ENCODE measurements around the gene AKNAD1. TPM values are rescaled to one million over a fixed set of nuclear protein-coding genes. Genes with fewer than 3 reads are reported as not detected.

The AKNAD1 gene
- total and polyA plus RNA-seq, 2 of the 8 experiments (the other 6 are each of a cell fraction or from before 2014, with no cell fraction given), result not detected

DNA sequence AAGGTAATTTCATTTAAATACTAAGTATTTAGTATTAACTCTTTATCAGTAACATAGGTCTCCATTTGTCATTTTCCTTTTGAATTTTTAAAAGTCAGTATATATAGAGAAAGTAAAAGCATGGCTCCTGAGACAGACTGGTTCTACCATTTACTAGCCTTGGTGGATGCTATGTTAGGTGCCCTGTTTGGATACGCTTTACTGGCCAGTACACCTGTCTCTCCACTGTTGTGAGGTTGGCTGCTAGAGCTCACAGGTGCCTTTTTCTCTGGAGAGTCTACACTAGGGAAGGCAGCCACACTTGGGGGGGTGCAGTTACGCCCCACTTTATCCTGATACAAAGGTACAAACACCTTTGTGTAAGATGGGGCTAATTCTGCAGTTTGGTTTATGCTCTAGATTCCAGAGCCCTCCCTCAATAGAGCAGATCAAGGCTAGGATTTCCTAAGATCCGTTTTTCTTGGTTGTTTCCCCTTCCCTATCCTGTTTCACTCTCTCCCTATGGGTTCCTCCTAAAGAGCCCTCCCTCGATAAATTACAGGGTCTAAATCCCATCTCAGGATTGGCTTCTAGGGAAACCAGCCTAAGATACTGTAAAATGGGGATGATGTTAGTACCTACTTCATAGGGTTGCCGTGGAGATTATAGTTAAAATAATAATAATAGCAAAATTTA, 14.3 kb upstream of the AKNAD1 start:
- FAIRE-seq, result no peak

More for the DNA sequence above, 14.3 kb upstream of the AKNAD1 start:
- H3K4ac ChIP-seq (replicated peaks; ENCODE audit: insufficient read length, low read depth, low read length), result no peak overlapping the region
- no peak overlapping the region for H3K4me2 ChIP-seq (ENCODE audit: insufficient read depth in 1 of 2, low read depth in 2 of 2, low read length in 2 of 2)
- H2AK5ac ChIP-seq (ENCODE audit: low read depth, low read length), result no peak overlapping the region
- H3K18ac ChIP-seq (ENCODE audit: extremely low read depth, low read length), result peak overlapping the region; percentile 29; the same call in 1 of the 2 replicates
- no peak overlapping the region for H4K8ac ChIP-seq (ENCODE audit: extremely low read depth, insufficient read depth, low read length)
- no peaks in the 10 kb centered on the region for H3K27me3 ChIP-seq (replicated peaks in 1 of 4; ENCODE audit: control insufficient read depth in 3 of 4, extremely low read depth in 1 of 4, insufficient read depth in 3 of 4, low read length in 3 of 4)
- no peak overlapping the region for H3K4me3 ChIP-seq (ENCODE audit: extremely low read depth in 1 of 4, insufficient read depth in 2 of 4, low read depth in 3 of 4, low read length in 4 of 4)
- DNase-seq (ENCODE audit: low read depth in 1 of 2, low spot score in 2 of 2), result peak in 1 of 2 experiments; percentile 46
- H3K27ac ChIP-seq (ENCODE audit: low read depth, low read length), result no peak overlapping the region
- no peak overlapping the region for H2BK5ac ChIP-seq (ENCODE audit: low read depth, low read length)
- no peaks in the 10 kb centered on the region for H4K20me1 ChIP-seq (replicated peaks in 1 of 2; ENCODE audit: control insufficient read depth in 1 of 2, insufficient read depth in 2 of 2, low read length in 2 of 2)
- H2BK120ac ChIP-seq (replicated peaks; ENCODE audit: low read depth, low read length), result no peak overlapping the region
- no peaks in the 10 kb centered on the region for H3K79me1 ChIP-seq (ENCODE audit: low read depth, low read length)
- no peak overlapping the region for H3K56ac ChIP-seq (replicated peaks; ENCODE audit: insufficient read length, low read depth, low read length)
- H2AFZ ChIP-seq (ENCODE audit: low read length), result peak overlapping the region; percentile 77; the same call in 1 of the 2 replicates
- no peak overlapping the region for H2BK15ac ChIP-seq (ENCODE audit: low read length)
- H2BK12ac ChIP-seq (ENCODE audit: low read depth, low read length), result no peak overlapping the region
- no peak overlapping the region for H3K14ac ChIP-seq (ENCODE audit: insufficient read length)
- H4K5ac ChIP-seq (ENCODE audit: insufficient read length, low read depth, low read length), result no peak overlapping the region
- H3K79me2 ChIP-seq (ENCODE audit: control insufficient read depth in 1 of 2, insufficient read depth in 2 of 2, low read length in 2 of 2), result no peaks in the 10 kb centered on the region
- ChIA-PET POLR2A (ENCODE audit: partially characterized antibody) (no interaction called here), CTCF (ENCODE audit: partially characterized antibody) (interaction anchor here (0.8 to 1.1 kb wide), 4 partner anchors 10 to 43 kb away, joined by 3 to 5 read pairs (median 3); no protein-coding TSS in a partner anchor)
- no peak for TF ChIP-seq CREB1 (IDR thresholded peaks at IDR 0.05)
- TF ChIP-seq KDM4A (IDR thresholded peaks at IDR 0.05; ENCODE audit: low read depth, low read length, severe bottlenecking), result no peak
- TF ChIP-seq, protein P1, sequence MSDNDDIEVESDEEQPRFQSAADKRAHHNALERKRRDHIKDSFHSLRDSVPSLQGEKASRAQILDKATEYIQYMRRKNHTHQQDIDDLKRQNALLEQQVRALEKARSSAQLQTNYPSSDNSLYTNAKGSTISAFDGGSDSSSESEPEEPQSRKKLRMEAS (IDR thresholded peaks at IDR 0.05), result no peak
- no peak for TF ChIP-seq JUN (IDR thresholded peaks at IDR 0.05; ENCODE audit: low read depth, low read length)
- no peak for TF ChIP-seq TAF7 (optimal IDR thresholded peaks at IDR 0.05; ENCODE audit: borderline replicate concordance, low read depth, low read length)
- no peak for TF ChIP-seq CBX8 (IDR thresholded peaks at IDR 0.05; ENCODE audit: borderline replicate concordance, low read depth, low read length)
- H3K9me3 ChIP-seq (ENCODE audit: insufficient read depth in 2 of 2, low read depth in 1 of 2, low read length in 1 of 2), result no peaks in the 10 kb centered on the region
- H2BK20ac ChIP-seq (ENCODE audit: low read length), result no peak overlapping the region
- peaks cover 0 to 4% (median 0%) of the 10 kb centered on the region in 4 experiments; a peak in 2 of 7 replicates for H3K4me1 ChIP-seq (replicated peaks in 1 of 4; ENCODE audit: control insufficient read depth in 3 of 4, insufficient read depth in 4 of 4, low read length in 3 of 4)
- no peaks in the 10 kb centered on the region for H3K36me3 ChIP-seq (ENCODE audit: control insufficient read depth in 2 of 4, insufficient read depth in 4 of 4, low read length in 3 of 4)
- no peak overlapping the region for H4K91ac ChIP-seq (replicated peaks; ENCODE audit: insufficient read length, low read length)
- H3K9ac ChIP-seq (replicated peaks in 1 of 4; ENCODE audit: extremely low read depth in 1 of 4, low read depth in 3 of 4, low read length in 3 of 4), result no peak overlapping the region
- no peak overlapping the region for H3K23ac ChIP-seq (ENCODE audit: insufficient read length)
- WGBS, 2 experiments (ENCODE audit: extremely low coverage in 1 of 2, insufficient coverage in 1 of 2, insufficient read length in 1 of 2, insufficient replicate concordance in 2 of 2, low coverage in 1 of 2, low lambda C conversion rate in 2 of 2, missing lambda C conversion rate in 1 of 2), result 83% methylated on average over 5 of the region's 5 CpGs; no CpG with 5 or more reads in 1 of the 2 experiments
- no peaks in the 10 kb centered on the region for H3K23me2 ChIP-seq (ENCODE audit: low read depth, low read length)
